ENCODE measurements around the gene LAGE3.

Gene LAGE3

DNA sequence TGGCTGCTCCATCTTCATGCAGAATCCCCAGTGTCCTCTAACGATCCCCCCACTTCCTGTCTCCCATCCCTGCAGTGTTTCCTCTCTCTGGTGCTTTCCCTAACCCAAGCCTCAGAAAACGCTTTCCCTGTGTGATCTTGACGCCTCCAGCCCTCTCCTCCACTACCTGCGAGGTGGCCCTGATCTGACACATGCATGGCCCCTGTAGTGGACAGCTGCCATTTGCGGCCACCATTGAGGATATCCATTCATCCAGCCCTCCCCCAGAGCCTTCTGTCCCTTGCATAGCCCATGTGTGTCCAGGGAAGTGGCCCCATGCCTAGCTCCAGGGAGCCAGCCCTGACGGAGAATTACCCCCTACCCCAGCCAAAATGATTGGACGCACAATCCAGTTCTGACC, 4.2 kb upstream of the LAGE3 start:
- Histone ChIP-seq H3K27ac (ENCODE audit: poor library complexity, severe bottlenecking) (no peak overlapping the region), H3K9me3 (ENCODE audit: severe bottlenecking) (no peaks in the 10 kb centered on the region), H3K4me3 (ENCODE audit: severe bottlenecking) (no peak overlapping the region), H3K4me1 (ENCODE audit: insufficient read depth, poor library complexity, severe bottlenecking) (no peaks in the 10 kb centered on the region), H3K27me3 (ENCODE audit: insufficient read depth, poor library complexity, severe bottlenecking) (no peaks in the 10 kb centered on the region), H3K36me3 (ENCODE audit: low read depth) (peaks cover 30% of the 10 kb centered on the region)
- no peak for DNase-seq (ENCODE audit: low spot score)
- ATAC-seq (ENCODE audit: low read depth), result no peak
- TF ChIP-seq, protein P1, sequence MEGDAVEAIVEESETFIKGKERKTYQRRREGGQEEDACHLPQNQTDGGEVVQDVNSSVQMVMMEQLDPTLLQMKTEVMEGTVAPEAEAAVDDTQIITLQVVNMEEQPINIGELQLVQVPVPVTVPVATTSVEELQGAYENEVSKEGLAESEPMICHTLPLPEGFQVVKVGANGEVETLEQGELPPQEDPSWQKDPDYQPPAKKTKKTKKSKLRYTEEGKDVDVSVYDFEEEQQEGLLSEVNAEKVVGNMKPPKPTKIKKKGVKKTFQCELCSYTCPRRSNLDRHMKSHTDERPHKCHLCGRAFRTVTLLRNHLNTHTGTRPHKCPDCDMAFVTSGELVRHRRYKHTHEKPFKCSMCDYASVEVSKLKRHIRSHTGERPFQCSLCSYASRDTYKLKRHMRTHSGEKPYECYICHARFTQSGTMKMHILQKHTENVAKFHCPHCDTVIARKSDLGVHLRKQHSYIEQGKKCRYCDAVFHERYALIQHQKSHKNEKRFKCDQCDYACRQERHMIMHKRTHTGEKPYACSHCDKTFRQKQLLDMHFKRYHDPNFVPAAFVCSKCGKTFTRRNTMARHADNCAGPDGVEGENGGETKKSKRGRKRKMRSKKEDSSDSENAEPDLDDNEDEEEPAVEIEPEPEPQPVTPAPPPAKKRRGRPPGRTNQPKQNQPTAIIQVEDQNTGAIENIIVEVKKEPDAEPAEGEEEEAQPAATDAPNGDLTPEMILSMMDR (IDR thresholded peaks at IDR 0.05; ENCODE audit: poor library complexity, severe bottlenecking), result no peak

DNA sequence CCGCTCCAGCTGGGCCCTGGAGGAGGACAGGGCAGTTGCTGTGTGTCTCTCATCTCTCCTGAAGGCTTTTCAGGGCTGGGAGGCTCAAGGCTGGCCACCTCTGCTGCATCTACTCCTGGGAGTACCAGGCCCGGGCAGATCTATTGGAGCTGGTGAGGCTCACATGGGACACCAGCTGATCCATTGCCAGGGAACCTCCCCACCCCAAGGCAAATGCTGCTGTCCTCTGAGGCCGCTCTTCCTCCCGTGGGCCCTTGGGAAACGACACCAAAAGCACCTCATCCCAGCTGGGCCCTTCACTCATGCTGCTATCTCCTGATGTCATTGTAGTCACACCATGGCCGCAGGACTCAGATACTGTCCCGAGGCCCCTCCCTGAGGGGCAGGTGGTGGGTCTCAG, 3.7 kb upstream of the LAGE3 start:
- no peaks in the 10 kb centered on the region for H3K27me3 ChIP-seq (ENCODE audit: insufficient read depth, poor library complexity, severe bottlenecking)
- no peaks in the 10 kb centered on the region for H3K4me1 ChIP-seq (ENCODE audit: insufficient read depth, poor library complexity, severe bottlenecking)
- no peak for ATAC-seq (ENCODE audit: low read depth)
- TF ChIP-seq, protein P1 (IDR thresholded peaks at IDR 0.05; ENCODE audit: poor library complexity, severe bottlenecking), result no peak
- H3K4me3 ChIP-seq (ENCODE audit: severe bottlenecking), result no peak overlapping the region
- no peaks in the 10 kb centered on the region for H3K9me3 ChIP-seq (ENCODE audit: severe bottlenecking)
- DNase-seq (ENCODE audit: low spot score), result no peak
- peaks cover 27% of the 10 kb centered on the region for H3K36me3 ChIP-seq (ENCODE audit: low read depth)
- H3K27ac ChIP-seq (ENCODE audit: poor library complexity, severe bottlenecking), result no peak overlapping the region

DNA sequence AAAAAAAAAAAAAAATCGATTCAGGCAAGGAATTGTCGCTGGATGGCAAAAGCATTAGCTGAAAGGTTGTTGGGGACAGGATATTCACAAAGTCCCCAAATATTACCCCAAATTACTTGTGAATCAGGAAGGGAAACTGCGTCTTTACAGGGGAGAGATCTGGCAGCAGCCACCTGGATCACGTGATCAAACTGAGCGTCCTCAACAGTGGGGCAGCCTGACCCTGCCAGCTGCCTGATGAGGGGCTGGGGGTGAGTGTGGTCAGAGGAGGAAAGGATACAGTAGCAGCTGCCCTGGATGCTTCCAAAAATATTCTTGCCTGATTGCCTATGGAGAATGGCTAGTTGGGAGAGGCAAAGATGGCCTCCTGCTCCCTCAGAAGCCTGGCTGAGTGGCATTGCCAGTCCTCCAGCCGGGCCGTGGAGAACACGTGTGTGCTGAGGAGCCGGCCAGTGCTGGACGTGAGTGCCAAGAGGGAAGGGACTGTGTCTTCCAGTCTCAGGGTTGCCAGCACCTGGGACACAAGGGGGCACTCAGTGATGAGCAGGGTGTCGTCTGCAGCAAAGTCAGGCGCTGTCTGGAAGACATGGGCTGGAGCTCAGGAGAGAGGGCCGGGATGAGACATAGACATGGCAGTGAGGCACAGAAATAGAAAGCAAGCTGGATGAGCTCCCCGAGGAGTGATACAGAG, 3.0 kb upstream of the LAGE3 start:
- no peak for DNase-seq (ENCODE audit: low spot score)
- no peak overlapping the region for H3K4me3 ChIP-seq (ENCODE audit: severe bottlenecking)
- H3K36me3 ChIP-seq (ENCODE audit: low read depth), result peaks cover 22% of the 10 kb centered on the region
- no peak for ATAC-seq (ENCODE audit: low read depth)
- no peak overlapping the region for H3K27ac ChIP-seq (ENCODE audit: poor library complexity, severe bottlenecking)
- no peaks in the 10 kb centered on the region for H3K27me3 ChIP-seq (ENCODE audit: insufficient read depth, poor library complexity, severe bottlenecking)
- H3K4me1 ChIP-seq (ENCODE audit: insufficient read depth, poor library complexity, severe bottlenecking), result no peaks in the 10 kb centered on the region
- H3K9me3 ChIP-seq (ENCODE audit: severe bottlenecking), result no peaks in the 10 kb centered on the region
- TF ChIP-seq, protein P1 (IDR thresholded peaks at IDR 0.05; ENCODE audit: poor library complexity, severe bottlenecking), result no peak

DNA sequence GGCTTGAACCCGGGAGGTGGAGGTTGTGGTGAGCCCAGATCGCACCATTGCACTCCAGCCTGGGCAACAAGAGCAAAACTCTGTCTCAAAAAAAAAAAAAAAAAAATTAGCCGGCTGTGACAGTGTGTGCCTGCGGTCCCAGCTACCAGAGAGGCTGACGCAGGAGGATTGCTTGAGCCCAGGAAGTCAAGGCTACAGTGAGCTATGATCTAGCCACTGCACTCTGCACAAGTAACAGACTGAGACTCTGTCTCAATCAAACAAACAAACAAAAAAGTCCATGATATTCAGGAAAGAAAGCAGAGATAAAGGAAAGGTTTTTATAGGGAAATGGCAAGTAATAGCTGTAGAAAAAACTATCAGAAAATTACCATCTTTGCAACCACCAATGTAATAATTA, 2.1 kb upstream of the LAGE3 start:
- Histone ChIP-seq H3K27me3 (ENCODE audit: insufficient read depth, poor library complexity, severe bottlenecking) (no peaks in the 10 kb centered on the region), H3K4me1 (ENCODE audit: insufficient read depth, poor library complexity, severe bottlenecking) (no peaks in the 10 kb centered on the region), H3K9me3 (ENCODE audit: severe bottlenecking) (no peaks in the 10 kb centered on the region), H3K4me3 (ENCODE audit: severe bottlenecking) (no peak overlapping the region), H3K36me3 (ENCODE audit: low read depth) (peaks cover 20% of the 10 kb centered on the region), H3K27ac (ENCODE audit: poor library complexity, severe bottlenecking) (no peak overlapping the region)
- DNase-seq (ENCODE audit: low spot score) (no peak), ATAC-seq (ENCODE audit: low read depth) (no peak)
- TF ChIP-seq, protein P1 (IDR thresholded peaks at IDR 0.05; ENCODE audit: poor library complexity, severe bottlenecking), result no peak

DNA sequence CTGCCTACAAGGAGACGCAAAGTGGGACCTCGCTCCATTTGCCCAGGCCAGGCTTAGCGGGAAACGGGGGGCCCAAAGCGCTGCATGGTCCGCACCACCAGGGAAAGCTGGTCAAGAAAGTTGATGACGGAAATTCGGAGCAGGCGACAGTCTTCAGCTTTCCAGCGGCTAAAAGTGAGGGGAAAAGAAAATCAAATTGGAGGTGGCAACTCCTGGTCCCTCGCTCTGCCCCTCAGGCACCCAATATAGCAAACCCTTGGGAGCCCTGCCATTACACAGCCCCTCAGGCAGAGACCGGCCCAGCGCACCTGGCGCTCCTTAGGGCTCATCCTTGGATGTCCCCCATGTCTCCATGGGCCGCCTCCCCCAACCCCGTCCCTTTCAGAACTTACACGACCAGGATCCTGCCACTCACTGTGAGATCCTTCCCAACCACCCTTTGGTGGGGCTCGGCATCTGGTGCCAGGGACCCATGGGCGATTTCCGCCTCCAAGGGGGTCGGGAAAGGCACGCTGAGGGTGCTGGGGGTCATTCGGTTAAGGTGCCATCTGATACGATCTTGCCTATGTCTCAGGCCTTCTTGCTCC, 1.1 kb downstream of the LAGE3 start:
- ATAC-seq (ENCODE audit: low read depth) (peak; percentile 5; the same call in 1 of the 3 replicates), DNase-seq (ENCODE audit: low spot score) (no peak)
- TF ChIP-seq, protein P1 (IDR thresholded peaks at IDR 0.05; ENCODE audit: poor library complexity, severe bottlenecking), result no peak
- H3K9me3 ChIP-seq (ENCODE audit: severe bottlenecking), result no peaks in the 10 kb centered on the region
- H3K4me3 ChIP-seq (ENCODE audit: severe bottlenecking), result peak overlapping the region; percentile 41
- H3K27me3 ChIP-seq (ENCODE audit: insufficient read depth, poor library complexity, severe bottlenecking), result no peaks in the 10 kb centered on the region
- H3K4me1 ChIP-seq (ENCODE audit: insufficient read depth, poor library complexity, severe bottlenecking), result no peaks in the 10 kb centered on the region
- H3K36me3 ChIP-seq (ENCODE audit: low read depth), result no peaks in the 10 kb centered on the region
- peak overlapping the region; percentile 42 for H3K27ac ChIP-seq (ENCODE audit: poor library complexity, severe bottlenecking)
